Stimulated activated CD8-positive, alpha-beta memory T cell treated with anti-CD3 and anti-CD28 coated beads, Interleukin-7, amount 100 ng/mL, for 4 hours (primary cell): ENCODE data around the gene SNPH.

Experiments
- DNase-seq, 2 donors: peaks; one replicate each; pipeline ENCODE4 v3.0.0-alpha.2; 2020; ENCODE audit warnings: low read depth in 2 of 2

Gene SNPH

GRCh38 chr20:1287306-1287705 lies 21.2 kb downstream of the SNPH start:
- DNase-seq, result no peak

DNA sequence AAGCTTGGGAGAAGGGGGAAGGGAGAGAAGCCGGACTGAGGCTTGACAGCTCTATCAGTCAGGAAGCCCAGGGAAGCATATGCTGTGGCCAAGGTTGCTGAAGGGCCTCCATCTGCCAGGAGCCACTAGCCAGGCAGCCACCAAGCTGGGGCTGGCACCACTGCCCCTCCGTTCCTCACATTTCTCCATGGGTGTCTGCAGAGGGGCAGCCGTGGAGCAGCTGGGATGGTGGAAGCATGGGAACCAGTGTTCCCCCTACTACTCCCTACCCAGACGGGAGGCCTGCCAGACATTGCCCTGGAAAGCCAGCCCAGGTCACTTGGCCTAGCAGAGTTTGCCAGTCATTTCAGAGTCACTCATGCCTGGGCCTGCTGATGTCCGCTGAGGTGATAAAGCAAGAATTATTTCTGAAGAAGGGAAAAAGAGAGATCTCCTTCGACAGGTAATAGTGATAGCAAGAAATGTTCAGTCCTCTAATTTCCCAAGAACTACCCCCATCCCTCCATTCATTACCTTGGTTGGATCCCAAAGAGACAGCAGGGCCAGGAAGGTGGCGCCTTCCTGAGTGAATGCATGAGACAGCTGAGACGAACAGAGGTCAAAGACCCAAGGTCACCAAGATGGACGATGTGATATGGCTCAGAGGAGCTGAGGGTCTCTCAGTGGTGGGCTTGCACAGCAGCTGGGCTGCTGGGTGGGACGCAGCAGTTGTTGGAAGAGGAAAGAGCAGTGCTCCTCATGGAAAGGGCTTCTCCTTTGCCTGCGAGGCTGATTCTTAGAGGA lies 21.9 kb downstream of the SNPH start:
- no peak for DNase-seq

GRCh38 chr20:1291191-1291741 lies 25.2 kb downstream of the SNPH start:
- DNase-seq, result no peak

- no peak for DNase-seq
Observed at GRCh38 chr20:1292620-1293019, 26.5 kb downstream of the SNPH start.

DNA sequence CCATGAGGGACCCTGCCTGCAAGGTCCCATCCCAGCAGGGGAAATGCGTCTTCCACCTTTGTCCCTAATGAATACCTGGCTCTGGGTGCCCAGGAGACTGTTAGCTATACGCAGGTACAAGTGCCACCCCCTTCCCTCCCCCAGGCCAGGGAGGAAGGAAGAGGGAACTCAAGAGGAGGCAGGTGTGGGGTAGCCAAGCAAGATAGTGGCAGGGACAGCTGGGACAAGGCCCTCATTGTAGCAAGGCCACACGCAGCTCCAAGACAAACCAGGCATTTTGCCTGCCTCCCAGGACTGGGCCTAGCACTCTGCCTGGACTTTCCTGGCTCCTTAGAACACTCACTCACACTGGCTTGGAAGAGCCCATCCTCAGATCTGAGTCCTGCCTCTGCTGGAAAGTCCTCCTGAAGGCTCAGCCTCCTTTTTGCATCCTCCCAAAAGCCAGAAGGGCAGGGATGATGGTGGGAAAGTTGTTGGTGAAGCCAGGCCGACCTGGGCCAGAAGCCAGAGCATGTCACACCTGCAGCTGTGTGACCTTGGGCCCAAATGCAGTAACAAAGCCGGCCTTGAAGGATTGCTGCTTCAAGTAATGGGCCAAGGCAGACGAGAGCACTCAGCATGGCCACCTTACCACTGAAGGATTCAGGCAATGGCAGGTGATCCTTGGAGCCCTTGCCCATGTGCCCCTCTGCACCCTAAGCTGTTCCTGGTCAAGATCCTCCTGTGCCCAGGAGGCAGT lies 27.7 kb downstream of the SNPH start:
- DNase-seq, result no peak

DNA sequence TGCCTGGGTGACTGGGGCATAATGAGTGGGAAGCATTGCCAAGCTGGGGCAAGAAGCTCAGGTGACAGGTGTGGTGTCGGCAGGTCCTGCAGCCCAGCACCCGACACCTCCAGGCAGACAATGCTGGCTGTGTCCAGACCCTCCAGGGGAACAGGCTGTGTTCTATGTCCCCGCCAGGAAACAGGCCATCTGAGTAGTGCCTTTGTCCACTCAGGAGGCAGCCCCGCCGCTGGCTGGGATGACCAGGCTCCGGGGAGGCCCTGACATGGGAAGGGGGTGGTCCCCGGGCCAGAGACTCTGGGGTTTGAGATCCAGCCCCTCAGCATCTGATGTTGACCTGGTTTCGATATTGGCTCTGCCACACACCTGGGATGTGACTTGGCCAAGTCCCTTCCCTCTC lies 28.4 kb downstream of the SNPH start:
- DNase-seq, result no peak

GRCh38 chr20:1295276-1295930 lies 29.3 kb downstream of the SNPH start:
- DNase-seq, result no peak

GRCh38 chr20:1296117-1296610 lies 30.1 kb downstream of the SNPH start:
- DNase-seq, result no peak

- DNase-seq, result no peak
Observed at GRCh38 chr20:1296922-1297321, 30.8 kb downstream of the SNPH start.

GRCh38 chr20:1297486-1297885 lies 31.4 kb downstream of the SNPH start:
- no peak for DNase-seq

DNA sequence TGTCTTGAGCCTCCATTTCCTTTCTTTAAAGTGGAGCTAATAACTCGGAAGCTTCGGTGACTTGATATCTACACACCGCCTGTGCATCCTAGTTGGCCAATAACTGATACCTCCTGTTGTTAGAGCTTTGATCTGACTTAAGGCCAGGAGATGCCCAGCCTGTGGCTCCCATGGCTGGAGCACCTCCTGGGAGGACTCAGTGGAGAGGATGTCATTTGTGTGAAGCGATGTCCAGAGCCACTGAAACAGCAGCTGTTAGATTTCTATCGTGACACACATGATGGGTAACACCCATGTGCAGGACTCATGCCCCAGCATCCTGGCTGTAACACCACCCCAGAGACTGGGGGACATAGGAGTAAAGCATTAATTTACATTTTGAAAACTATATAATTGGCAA lies 32.1 kb downstream of the SNPH start:
- no peak for DNase-seq

DNA sequence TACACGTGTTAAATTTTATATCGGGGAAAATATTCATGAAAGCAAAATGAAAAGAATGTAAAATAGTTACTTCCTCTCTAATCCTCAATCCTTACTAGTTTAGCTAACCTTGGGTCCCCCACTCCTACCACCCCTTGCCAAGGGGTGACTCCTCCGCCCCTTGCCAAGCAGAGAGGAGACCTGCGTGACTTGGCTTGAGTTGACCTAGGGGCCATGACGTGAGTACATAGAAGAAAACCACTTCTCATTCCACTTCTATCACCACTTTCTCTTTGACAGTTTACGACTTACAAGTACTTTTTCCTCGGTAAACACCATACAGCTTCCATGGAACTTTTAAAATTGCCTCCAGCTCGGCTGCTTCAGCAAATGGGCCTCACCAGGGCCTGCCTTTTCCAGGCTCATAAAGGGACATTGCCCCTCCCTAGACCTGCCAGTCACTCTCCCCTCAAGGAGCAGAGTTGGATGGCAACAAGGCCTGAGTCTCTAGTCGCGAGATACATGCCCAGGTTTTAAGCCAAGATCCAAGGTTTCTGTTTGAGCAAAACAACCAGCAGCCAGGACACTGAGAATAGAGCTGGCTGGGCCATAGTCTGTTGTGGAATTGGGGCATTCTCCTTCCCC lies 32.9 kb downstream of the SNPH start:
- no peak for DNase-seq

DNA sequence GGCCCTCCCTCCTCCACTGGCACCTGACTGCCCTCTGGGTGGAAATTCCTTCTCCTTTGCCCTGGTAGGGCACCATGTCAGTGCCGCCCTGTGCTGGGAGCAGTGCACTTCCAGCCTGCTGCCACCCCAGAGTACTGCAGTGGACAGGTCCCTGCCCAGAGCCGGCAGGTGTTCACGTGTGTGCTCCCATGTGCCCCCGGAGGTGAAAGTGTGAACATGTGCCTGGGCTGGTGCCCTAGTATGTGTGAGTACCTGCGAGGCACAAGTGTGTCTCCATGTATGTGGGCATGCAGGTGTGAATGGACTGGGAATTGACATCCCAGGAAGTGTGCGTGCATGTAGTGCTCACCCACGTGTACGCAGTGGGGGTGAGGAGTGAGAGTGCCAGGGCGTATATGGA lies 33.4 kb downstream of the SNPH start:
- DNase-seq, result no peak

DNA sequence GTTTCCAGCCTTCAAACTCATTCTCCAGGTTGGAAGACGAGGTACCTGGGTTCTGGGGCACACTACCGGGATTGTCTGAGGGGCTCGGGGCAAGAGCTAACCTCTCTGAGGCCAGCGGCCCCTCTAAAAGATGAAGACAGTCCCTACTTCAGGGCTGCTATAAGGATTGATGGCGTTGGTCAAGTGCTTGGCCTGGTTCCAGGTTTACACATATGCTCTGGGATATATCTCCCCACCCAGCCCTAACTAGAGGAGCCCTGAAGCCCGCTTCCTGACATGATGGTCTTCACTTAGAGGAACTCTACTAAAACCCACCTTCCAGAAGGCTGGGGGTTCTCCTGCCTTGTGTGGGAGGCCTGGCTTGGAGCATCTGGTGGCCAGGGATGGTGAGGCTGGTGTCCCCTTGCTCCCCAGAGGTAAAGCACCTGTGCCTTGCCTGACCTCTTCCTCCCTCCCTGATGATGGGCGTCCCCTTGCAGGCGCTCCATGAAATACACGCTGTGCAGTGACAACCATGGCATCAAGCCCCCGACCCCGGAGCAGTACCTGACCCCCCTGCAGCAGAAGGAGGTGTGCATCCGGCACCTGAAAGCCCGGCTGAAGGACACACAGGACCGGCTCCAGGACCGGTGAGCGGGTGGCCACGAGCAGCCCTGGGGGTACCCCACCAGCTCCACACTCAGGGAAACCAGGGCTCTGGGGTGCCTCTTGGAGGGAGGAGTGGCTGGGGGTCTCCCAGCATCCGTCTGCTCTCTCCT lies 34.2 kb downstream of the SNPH start:
- DNase-seq, result no peak

- peak; percentile 36 for DNase-seq
Observed at GRCh38 chr20:1301031-1301529, 35.0 kb downstream of the SNPH start.

- DNase-seq, result no peak
Observed at GRCh38 chr20:1302685-1303541, 36.8 kb downstream of the SNPH start.

DNA sequence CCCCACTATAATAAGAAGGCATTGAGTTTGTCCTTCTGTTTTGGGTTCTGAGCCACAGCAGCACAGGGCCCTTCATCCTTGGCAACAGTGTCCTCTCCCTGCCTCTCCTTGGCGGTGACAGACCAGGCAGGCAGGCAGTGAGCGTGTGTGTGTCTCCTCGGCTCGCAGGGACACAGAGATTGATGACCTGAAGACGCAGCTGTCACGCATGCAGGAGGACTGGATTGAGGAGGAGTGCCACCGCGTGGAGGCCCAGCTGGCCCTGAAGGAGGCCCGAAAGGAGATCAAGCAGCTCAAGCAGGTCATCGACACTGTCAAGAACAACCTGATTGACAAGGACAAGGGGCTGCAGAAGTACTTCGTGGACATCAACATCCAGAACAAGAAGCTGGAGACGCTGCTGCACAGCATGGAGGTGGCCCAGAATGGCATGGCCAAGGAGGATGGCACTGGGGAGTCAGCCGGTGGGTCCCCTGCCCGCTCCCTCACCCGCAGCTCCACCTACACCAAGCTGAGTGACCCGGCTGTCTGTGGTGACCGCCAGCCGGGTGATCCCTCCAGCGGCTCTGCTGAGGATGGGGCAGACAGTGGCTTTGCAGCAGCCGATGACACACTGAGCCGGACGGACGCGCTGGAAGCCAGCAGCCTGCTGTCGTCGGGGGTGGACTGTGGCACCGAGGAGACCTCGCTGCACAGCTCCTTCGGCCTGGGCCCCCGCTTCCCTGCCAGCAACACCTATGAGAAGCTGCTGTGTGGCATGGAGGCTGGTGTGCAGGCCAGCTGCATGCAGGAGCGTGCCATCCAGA lies 38.8 kb downstream of the SNPH start:
- no peak for DNase-seq

GRCh38 chr20:1305712-1306111 lies 39.6 kb downstream of the SNPH start:
- no peak for DNase-seq
